Liver (tissue), 9 donors: ENCODE data around the gene CRYGA. TPM values are rescaled to one million over a fixed set of nuclear protein-coding genes. Genes with fewer than 3 reads are reported as not detected.

ENCODE experiments used
- DNase-seq: peaks from one replicate; pipeline ENCODE4 v3.0.0-alpha.2; 2017; ENCODE audit warnings: low spot score
- H3K27ac ChIP-seq, 2 donors: one replicate each; pipeline ENCODE4 v1.7.0; 2013; ENCODE audit warnings: inconsistent platforms in 2 of 2, low read length in 2 of 2, control low read depth in 1 of 2, low read depth in 1 of 2, mild to moderate bottlenecking in 1 of 2
- H3K27me3 ChIP-seq, 4 donors: one replicate each; pipeline versions ENCODE4 v1.6.1 to v1.7.0; 2013; ENCODE audit warnings: low read length in 3 of 4, inconsistent platforms in 1 of 4, mild to moderate bottlenecking in 1 of 4, moderate library complexity in 1 of 4; ENCODE audit not compliant: control insufficient read depth in 4 of 4, insufficient read depth in 4 of 4
- H3K36me3 ChIP-seq, 4 donors: one replicate each; pipeline versions ENCODE4 v1.6.1 to v1.7.0; 2013; ENCODE audit warnings: low read length in 3 of 4, mild to moderate bottlenecking in 3 of 4, low read depth in 1 of 4, moderate library complexity in 1 of 4; ENCODE audit not compliant: control insufficient read depth in 4 of 4, insufficient read depth in 3 of 4
- H3K4me1 ChIP-seq, 4 donors: one replicate each; pipeline versions ENCODE4 v1.6.1 to v1.7.0; 2013; ENCODE audit warnings: low read length in 3 of 4, mild to moderate bottlenecking in 3 of 4, moderate library complexity in 1 of 4; ENCODE audit not compliant: control insufficient read depth in 4 of 4, insufficient read depth in 4 of 4
- H3K4me3 ChIP-seq, 3 donors: one replicate each; pipeline versions ENCODE4 v1.6.1 to v1.7.0; 2013; ENCODE audit warnings: low read length in 3 of 3, control low read depth in 1 of 3, low read depth in 1 of 3, mild to moderate bottlenecking in 1 of 3
- H3K9ac ChIP-seq, 2 donors: one replicate each; pipeline ENCODE4 v1.7.0; 2013; ENCODE audit warnings: low read length in 2 of 2, mild to moderate bottlenecking in 2 of 2, moderate library complexity in 2 of 2, control low read depth in 1 of 2, low read depth in 1 of 2
- H3K9me3 ChIP-seq, 4 donors: one replicate each; pipeline versions ENCODE4 v1.6.1 to v1.7.0; 2013; ENCODE audit warnings: low read length in 3 of 4; ENCODE audit not compliant: control insufficient read depth in 4 of 4
- EGR1 ChIP-seq, 2 donors: IDR thresholded peaks; 2 replicates each; pipeline ENCODE4 v1.6.1; 2016 to 2018; ENCODE audit warnings: antibody characterized with exemption in 2 of 2, low read depth in 2 of 2
- FOXA1 ChIP-seq: IDR thresholded peaks from 2 replicates; pipeline ENCODE4 v1.6.1; 2016; ENCODE audit warnings: antibody characterized with exemption
- FOXA2 ChIP-seq: IDR thresholded peaks from 2 replicates; pipeline ENCODE4 v1.6.1; 2016; ENCODE audit warnings: antibody characterized with exemption
- HNF4G ChIP-seq: IDR thresholded peaks from 2 replicates; pipeline ENCODE4 v1.6.1; 2016; ENCODE audit warnings: antibody characterized with exemption
- JUND ChIP-seq, 2 donors: IDR thresholded peaks; 2 replicates each; pipeline ENCODE4 v1.6.1; 2016; ENCODE audit warnings: antibody characterized with exemption in 2 of 2
- RAD21 ChIP-seq, 2 donors: IDR thresholded peaks; 2 replicates each; pipeline ENCODE4 v1.6.1; 2016; ENCODE audit warnings: antibody characterized with exemption in 2 of 2, mild to moderate bottlenecking in 2 of 2
- RXRA ChIP-seq, 2 donors: IDR thresholded peaks; 2 replicates each; pipeline ENCODE4 v1.6.1; 2017 to 2018; ENCODE audit warnings: antibody characterized with exemption in 2 of 2, mild to moderate bottlenecking in 1 of 2
- TAF1 ChIP-seq: conservative IDR thresholded peaks from 2 replicates; pipeline ENCODE4 v1.6.1; 2016; ENCODE audit warnings: antibody characterized with exemption, mild to moderate bottlenecking
- YY1 ChIP-seq: IDR thresholded peaks from 2 replicates; pipeline ENCODE4 v1.6.1; 2016; ENCODE audit warnings: antibody characterized with exemption, mild to moderate bottlenecking
- WGBS: extraction: QIAGEN DNeasy Blood & Tissue Kit; methylation state at CpG from one replicate; pipeline ENCODE4 v1.1.7; 2013; 5-methylcytosine and 5-hydroxymethylcytosine counted together
- polyA plus RNA-seq, 2 donors: library from polyadenylated mRNA; stranded (reverse) in 1 of 2; unstranded in 1 of 2; fragments of 200-250 nt in 1 of 2; fragments of >200 nt in 1 of 2; fragmentation: Nextera tagmentation in 1 of 2; extraction: Ambion mirVana in 1 of 2; gene quantifications; one replicate each; pipeline versions ENCODE4 v1.2.1 to v1.2.3, GENCODE V29; 2013 to 2015
- total RNA-seq, 2 donors: library from RNA; depleted of rRNA; stranded (reverse); fragments of >200 nt; gene quantifications; one replicate each; pipeline ENCODE4 v1.2.3, GENCODE V29; 2014
- TF ChIP-seq, protein P1 (sequence below): fragments of 150-350 bp; IDR thresholded peaks from 2 replicates; pipeline ENCODE4 v1.5.1; 2017; ENCODE audit warnings: improper control_type of control experiment, low read depth, low read length; ENCODE audit not compliant: missing input control
- TF ChIP-seq, protein P2 (sequence below): IDR thresholded peaks from 2 replicates; pipeline ENCODE4 v1.6.1; 2016; ENCODE audit warnings: antibody characterized with exemption
- TF ChIP-seq, protein P3 (sequence below): IDR thresholded peaks from 2 replicates; pipeline ENCODE4 v1.6.1; 2016; ENCODE audit warnings: antibody characterized with exemption, mild to moderate bottlenecking
- TF ChIP-seq, protein P4 (sequence below): IDR thresholded peaks from 2 replicates; pipeline ENCODE4 v1.6.1; 2016; ENCODE audit warnings: antibody characterized with exemption
- TF ChIP-seq, protein P5 (sequence below): IDR thresholded peaks from 2 replicates; pipeline ENCODE4 v1.6.1; 2016; ENCODE audit warnings: antibody characterized with exemption
- donor health status: healthy.
- donor health status: healthy.
- donor health status: healthy.
- donor health status: healthy.
- donor health status: healthy.

Gene CRYGA, protein sequence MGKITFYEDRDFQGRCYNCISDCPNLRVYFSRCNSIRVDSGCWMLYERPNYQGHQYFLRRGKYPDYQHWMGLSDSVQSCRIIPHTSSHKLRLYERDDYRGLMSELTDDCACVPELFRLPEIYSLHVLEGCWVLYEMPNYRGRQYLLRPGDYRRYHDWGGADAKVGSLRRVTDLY
- total RNA-seq (not detected), polyA plus RNA-seq (not detected)

DNA sequence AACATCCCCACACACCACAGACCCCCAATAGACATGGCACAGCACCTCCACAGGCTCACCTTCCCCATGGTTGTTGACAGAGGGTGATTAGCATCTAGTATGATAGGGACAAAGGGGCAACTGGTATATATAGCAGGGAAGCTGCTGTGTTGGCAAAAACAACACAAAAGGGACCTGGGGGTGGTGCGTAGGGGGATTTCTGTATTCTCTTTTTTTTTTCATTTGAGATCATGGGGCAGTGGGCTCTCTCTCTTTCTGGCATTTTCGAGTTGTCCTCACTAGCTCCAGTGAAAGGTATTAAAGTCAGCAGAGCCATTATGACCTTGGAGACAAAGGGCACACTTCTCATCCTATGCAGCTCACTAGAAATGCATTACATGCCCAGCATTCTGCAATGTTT, at the start of gene CRYGA:
CRYGA (minus strand) TSS at position 101 of the 400 bp plus-strand sequence; CDS start at position 68, 33 bp downstream.
- H3K27ac ChIP-seq, result no peak within 1 kb of the TSS
- TF ChIP-seq RAD21 (IDR thresholded peaks at IDR 0.05), result no peak
- TF ChIP-seq FOXA1, result no peak
- TF ChIP-seq, protein P1, sequence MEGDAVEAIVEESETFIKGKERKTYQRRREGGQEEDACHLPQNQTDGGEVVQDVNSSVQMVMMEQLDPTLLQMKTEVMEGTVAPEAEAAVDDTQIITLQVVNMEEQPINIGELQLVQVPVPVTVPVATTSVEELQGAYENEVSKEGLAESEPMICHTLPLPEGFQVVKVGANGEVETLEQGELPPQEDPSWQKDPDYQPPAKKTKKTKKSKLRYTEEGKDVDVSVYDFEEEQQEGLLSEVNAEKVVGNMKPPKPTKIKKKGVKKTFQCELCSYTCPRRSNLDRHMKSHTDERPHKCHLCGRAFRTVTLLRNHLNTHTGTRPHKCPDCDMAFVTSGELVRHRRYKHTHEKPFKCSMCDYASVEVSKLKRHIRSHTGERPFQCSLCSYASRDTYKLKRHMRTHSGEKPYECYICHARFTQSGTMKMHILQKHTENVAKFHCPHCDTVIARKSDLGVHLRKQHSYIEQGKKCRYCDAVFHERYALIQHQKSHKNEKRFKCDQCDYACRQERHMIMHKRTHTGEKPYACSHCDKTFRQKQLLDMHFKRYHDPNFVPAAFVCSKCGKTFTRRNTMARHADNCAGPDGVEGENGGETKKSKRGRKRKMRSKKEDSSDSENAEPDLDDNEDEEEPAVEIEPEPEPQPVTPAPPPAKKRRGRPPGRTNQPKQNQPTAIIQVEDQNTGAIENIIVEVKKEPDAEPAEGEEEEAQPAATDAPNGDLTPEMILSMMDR, result no peak
- no peak for TF ChIP-seq RXRA (IDR thresholded peaks at IDR 0.05)
- TF ChIP-seq, protein P2, sequence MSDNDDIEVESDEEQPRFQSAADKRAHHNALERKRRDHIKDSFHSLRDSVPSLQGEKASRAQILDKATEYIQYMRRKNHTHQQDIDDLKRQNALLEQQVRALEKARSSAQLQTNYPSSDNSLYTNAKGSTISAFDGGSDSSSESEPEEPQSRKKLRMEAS, result no peak
- no peak for TF ChIP-seq HNF4G
- no peak for TF ChIP-seq TAF1
- 76% methylated on average over 2 of the region's 2 CpGs for WGBS
- no peaks in the 10 kb centered on the region for H3K4me1 ChIP-seq
- no peak within 1 kb of the TSS for H3K4me3 ChIP-seq
- DNase-seq, result no peak
- H3K9ac ChIP-seq, result no peak within 1 kb of the TSS
- H3K27me3 ChIP-seq, result peaks cover 0 to 2% (median 0%) of the 10 kb centered on the region in 4 donors
- H3K9me3 ChIP-seq, result no peaks in the 10 kb centered on the region
- H3K36me3 ChIP-seq, result no peaks in the 10 kb centered on the region

DNA sequence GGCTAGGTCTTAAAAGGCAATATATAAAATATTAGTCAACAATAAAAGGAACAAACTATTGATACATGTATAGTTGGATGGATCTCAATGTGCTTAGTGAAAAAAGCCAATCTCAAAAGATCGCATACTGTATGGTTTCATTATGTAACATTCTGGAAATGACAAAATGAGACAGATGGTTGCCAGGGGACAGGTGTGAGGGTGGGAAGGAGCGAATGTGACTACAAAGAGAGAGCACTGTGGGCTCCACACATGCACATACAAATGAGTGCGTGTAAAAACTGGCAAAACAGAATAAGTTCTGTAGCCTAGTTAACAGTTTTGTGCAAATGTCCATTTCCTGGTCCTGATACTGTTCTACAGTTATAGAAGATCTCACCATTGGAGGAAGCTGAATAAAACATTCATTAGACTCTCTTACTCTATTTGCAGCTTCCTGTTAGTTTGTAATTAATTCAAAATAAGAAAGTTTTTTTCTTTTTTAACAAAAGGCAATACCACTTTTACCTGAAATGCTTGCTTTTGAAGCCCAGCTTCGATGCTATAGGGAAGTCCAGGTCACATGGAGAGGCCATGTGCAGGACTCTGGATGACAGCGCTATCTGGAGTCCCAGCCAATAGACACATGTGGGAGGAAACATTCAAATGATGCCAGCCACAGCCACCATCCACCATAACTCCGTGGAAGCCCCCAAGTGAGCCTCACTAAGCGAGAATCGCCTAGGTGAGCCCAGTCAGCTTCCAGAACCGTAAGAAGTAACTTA, 47.5 kb upstream of the CRYGA start:
- Histone ChIP-seq H3K4me3 (no peak overlapping the region), H3K4me1 (peaks cover 0 to 5% (median 4%) of the 10 kb centered on the region in 4 donors), H3K9ac (no peak overlapping the region), H3K27ac (no peak overlapping the region), H3K9me3 (no peaks in the 10 kb centered on the region), H3K36me3 (no peaks in the 10 kb centered on the region), H3K27me3 (no peaks in the 10 kb centered on the region)
- WGBS, result 92% methylated on average over 9 of the region's 9 CpGs
- DNase-seq, result no peak
- TF ChIP-seq, protein P3, sequence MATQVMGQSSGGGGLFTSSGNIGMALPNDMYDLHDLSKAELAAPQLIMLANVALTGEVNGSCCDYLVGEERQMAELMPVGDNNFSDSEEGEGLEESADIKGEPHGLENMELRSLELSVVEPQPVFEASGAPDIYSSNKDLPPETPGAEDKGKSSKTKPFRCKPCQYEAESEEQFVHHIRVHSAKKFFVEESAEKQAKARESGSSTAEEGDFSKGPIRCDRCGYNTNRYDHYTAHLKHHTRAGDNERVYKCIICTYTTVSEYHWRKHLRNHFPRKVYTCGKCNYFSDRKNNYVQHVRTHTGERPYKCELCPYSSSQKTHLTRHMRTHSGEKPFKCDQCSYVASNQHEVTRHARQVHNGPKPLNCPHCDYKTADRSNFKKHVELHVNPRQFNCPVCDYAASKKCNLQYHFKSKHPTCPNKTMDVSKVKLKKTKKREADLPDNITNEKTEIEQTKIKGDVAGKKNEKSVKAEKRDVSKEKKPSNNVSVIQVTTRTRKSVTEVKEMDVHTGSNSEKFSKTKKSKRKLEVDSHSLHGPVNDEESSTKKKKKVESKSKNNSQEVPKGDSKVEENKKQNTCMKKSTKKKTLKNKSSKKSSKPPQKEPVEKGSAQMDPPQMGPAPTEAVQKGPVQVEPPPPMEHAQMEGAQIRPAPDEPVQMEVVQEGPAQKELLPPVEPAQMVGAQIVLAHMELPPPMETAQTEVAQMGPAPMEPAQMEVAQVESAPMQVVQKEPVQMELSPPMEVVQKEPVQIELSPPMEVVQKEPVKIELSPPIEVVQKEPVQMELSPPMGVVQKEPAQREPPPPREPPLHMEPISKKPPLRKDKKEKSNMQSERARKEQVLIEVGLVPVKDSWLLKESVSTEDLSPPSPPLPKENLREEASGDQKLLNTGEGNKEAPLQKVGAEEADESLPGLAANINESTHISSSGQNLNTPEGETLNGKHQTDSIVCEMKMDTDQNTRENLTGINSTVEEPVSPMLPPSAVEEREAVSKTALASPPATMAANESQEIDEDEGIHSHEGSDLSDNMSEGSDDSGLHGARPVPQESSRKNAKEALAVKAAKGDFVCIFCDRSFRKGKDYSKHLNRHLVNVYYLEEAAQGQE, result no peak
- TF ChIP-seq YY1 (no peak), EGR1 (IDR thresholded peaks at IDR 0.05; ENCODE audit: low read depth in 2 of 2) (no peak), FOXA2 (no peak), FOXA1 (no peak), JUND (IDR thresholded peaks at IDR 0.05) (no peak), RAD21 (IDR thresholded peaks at IDR 0.05) (no peak)
- TF ChIP-seq, protein P4, sequence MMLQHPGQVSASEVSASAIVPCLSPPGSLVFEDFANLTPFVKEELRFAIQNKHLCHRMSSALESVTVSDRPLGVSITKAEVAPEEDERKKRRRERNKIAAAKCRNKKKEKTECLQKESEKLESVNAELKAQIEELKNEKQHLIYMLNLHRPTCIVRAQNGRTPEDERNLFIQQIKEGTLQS, result no peak
- TF ChIP-seq, protein P5, sequence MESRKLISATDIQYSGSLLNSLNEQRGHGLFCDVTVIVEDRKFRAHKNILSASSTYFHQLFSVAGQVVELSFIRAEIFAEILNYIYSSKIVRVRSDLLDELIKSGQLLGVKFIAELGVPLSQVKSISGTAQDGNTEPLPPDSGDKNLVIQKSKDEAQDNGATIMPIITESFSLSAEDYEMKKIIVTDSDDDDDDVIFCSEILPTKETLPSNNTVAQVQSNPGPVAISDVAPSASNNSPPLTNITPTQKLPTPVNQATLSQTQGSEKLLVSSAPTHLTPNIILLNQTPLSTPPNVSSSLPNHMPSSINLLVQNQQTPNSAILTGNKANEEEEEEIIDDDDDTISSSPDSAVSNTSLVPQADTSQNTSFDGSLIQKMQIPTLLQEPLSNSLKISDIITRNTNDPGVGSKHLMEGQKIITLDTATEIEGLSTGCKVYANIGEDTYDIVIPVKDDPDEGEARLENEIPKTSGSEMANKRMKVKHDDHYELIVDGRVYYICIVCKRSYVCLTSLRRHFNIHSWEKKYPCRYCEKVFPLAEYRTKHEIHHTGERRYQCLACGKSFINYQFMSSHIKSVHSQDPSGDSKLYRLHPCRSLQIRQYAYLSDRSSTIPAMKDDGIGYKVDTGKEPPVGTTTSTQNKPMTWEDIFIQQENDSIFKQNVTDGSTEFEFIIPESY, result no peak
- TF ChIP-seq, protein P1, result no peak
